Measurements from ENCODE around the gene SGCD.

GRCh38 chr5:156361436-156362109, 34.6 kb downstream of the SGCD start:
- TF ChIP-seq EZH2 (IDR thresholded peaks at IDR 0.05) (no peak), POLR2AphosphoS5 (IDR thresholded peaks at IDR 0.05; ENCODE audit: borderline replicate concordance, low read depth, low read length) (no peak)
